Naive thymus-derived CD4-positive, alpha-beta T cell (primary cell): ENCODE data around the gene LBHD2. TPM values are rescaled to one million over a fixed set of nuclear protein-coding genes. Genes with fewer than 3 reads are reported as not detected.
"Not testable (repeated sequence)": the region's sequence is repeated elsewhere in the genome, so short reads cannot be mapped to it uniquely, and the experiment has no call there.

Experiments
- ATAC-seq: fragments of 150-1000 bp; cut with Tn5 transposase; 2 replicates; pipeline ENCODE4 v1.10.0; 2021; ENCODE audit warnings: mild to moderate bottlenecking, moderate library complexity
- CTCF ChIA-PET: fragments of 350-600 bp; sonication (Branson Sonifier 250); formaldehyde crosslinking; loops from one replicate; lab custom pipeline; 2021; ENCODE audit warnings: antibody characterized with exemption; lab: Charles Lee
- POLR2A ChIA-PET: fragments of 350-600 bp; sonication (Branson Sonifier 250); formaldehyde crosslinking; loops from one replicate; lab custom pipeline; 2021; ENCODE audit warnings: antibody characterized with exemption, inconsistent platforms; lab: Charles Lee
- DNase-seq, 9 donors: peaks; one replicate each; pipeline versions ENCODE4 v3.0.0 to v3.0.0-alpha.2; 2020 to 2022; ENCODE audit warnings: mixed read lengths in 1 of 9
- H3K27ac ChIP-seq: one replicate; pipeline ENCODE4 v1.7.0; 2013; ENCODE audit warnings: mild to moderate bottlenecking, low read depth, low read length, moderate library complexity
- H3K27me3 ChIP-seq, 2 donors: one replicate each; pipeline ENCODE4 v1.7.0; 2013; ENCODE audit warnings: low read length in 2 of 2, mild to moderate bottlenecking in 2 of 2, moderate library complexity in 2 of 2; ENCODE audit not compliant: control insufficient read depth in 2 of 2, insufficient read depth in 2 of 2
- H3K36me3 ChIP-seq, 3 experiments: 1 replicate in 2 of 3; 2 replicates in 1 of 3; pipeline ENCODE4 v1.7.0; 2013; ENCODE audit warnings: low read length in 3 of 3, mild to moderate bottlenecking in 3 of 3, moderate library complexity in 1 of 3; ENCODE audit not compliant: insufficient read depth in 3 of 3, control insufficient read depth in 2 of 3
- H3K4me1 ChIP-seq, 2 donors: one replicate each; pipeline ENCODE4 v1.7.0; 2013; ENCODE audit warnings: low read length in 2 of 2, mild to moderate bottlenecking in 2 of 2, moderate library complexity in 1 of 2; ENCODE audit not compliant: control insufficient read depth in 2 of 2, insufficient read depth in 2 of 2
- H3K4me3 ChIP-seq: 2 replicates; pipeline ENCODE4 v1.7.0; 2013; ENCODE audit warnings: mild to moderate bottlenecking, low read length
- H3K9me3 ChIP-seq, 3 experiments: 1 replicate in 2 of 3; 2 replicates in 1 of 3; pipeline ENCODE4 v1.7.0; 2013; ENCODE audit warnings: low read length in 3 of 3; ENCODE audit not compliant: control insufficient read depth in 2 of 3
- H3K27ac Mint-ChIP-seq, 9 donors: one replicate each; pipeline ENCODE4 v1.8.0; 2020 to 2022; ENCODE audit warnings: mixed read lengths in 9 of 9, mild to moderate bottlenecking in 8 of 9, moderate library complexity in 5 of 9, inconsistent platforms in 2 of 9
- H3K27me3 Mint-ChIP-seq, 5 donors: one replicate each; pipeline ENCODE4 v1.8.0; 2021 to 2022; ENCODE audit warnings: mixed read lengths in 5 of 5, mild to moderate bottlenecking in 1 of 5
- H3K36me3 Mint-ChIP-seq, 5 donors: one replicate each; pipeline ENCODE4 v1.8.0; 2020 to 2022; ENCODE audit warnings: mixed read lengths in 5 of 5, mild to moderate bottlenecking in 3 of 5, inconsistent platforms in 1 of 5
- H3K4me1 Mint-ChIP-seq, 7 donors: one replicate each; pipeline ENCODE4 v1.8.0; 2020 to 2022; ENCODE audit warnings: mixed read lengths in 7 of 7, mild to moderate bottlenecking in 3 of 7, inconsistent platforms in 1 of 7
- H3K4me3 Mint-ChIP-seq, 10 donors: one replicate each; pipeline ENCODE4 v1.8.0; 2020 to 2022; ENCODE audit warnings: mild to moderate bottlenecking in 10 of 10, mixed read lengths in 10 of 10, moderate library complexity in 6 of 10, inconsistent platforms in 2 of 10
- H3K9me3 Mint-ChIP-seq, 11 donors: one replicate each; pipeline ENCODE4 v1.8.0; 2020 to 2022; ENCODE audit warnings: mixed read lengths in 11 of 11, mild to moderate bottlenecking in 4 of 11, inconsistent platforms in 1 of 11, moderate library complexity in 1 of 11
- intact Hi-C, 2 donors: fragments of 100-400 bp; cut with micrococcal nuclease; formaldehyde crosslinking; loops; one replicate each; pipeline ENCODE4 v1.15.1; 2023
- polyA plus RNA-seq, 2 donors: library from polyadenylated mRNA; unstranded; fragments of 300-500 nt; fragmentation: Illumina TruSeq; gene quantifications; one replicate each; pipeline ENCODE4 v1.2.3, GENCODE V29; 2021
- total RNA-seq, 6 experiments: library from RNA in 5 of 6; stranded (reverse) in 5 of 6; gene quantifications; 1 replicate in 5 of 6; 2 replicates in 1 of 6; pipeline ENCODE4 v1.2.3 and lab custom pipeline; 2021 to 2026

Gene LBHD2
- total and polyA plus RNA-seq, 7 experiments from 2014 or later: not detected

DNA sequence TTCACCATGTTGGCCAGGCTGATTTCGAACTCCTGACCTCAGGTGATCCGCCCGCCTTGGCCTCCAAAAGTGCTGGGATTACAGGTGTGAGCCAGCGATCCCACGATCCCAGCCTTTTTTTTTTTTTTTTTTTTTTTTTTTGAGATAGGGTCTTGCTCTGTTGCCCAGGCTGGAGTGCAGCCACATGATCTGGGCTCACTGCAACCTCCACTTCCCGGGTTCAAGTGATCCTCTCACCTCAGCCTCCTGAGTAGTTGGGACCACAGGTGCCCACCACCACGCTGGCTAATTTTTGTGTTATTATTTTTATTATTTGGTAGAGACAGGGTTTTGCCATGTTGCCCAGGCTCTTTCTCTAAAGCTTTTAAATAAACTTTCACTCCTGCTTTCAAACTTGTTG, 33.5 kb downstream of the LBHD2 start:
- H3K4me1 ChIP-seq, H3K27me3 ChIP-seq, H3K4me3 Mint-ChIP-seq, DNase-seq, ATAC-seq, H3K27ac ChIP-seq, H3K36me3 Mint-ChIP-seq, H3K9me3 ChIP-seq, H3K4me3 ChIP-seq, H3K36me3 ChIP-seq, H3K27ac Mint-ChIP-seq, POLR2A ChIA-PET, intact Hi-C loops, H3K9me3 Mint-ChIP-seq: not testable (repeated sequence)
- CTCF ChIA-PET: interaction anchor here (1.4 kb wide), 1 partner anchor 12 kb away, joined by 3 read pairs; no protein-coding TSS in a partner anchor
- Mint-ChIP-seq H3K27me3 (peaks cover 11 to 34% (median 19%) of the 10 kb centered on the region in 5 donors), H3K4me1 (peaks cover 0 to 13% (median 9%) of the 10 kb centered on the region in 7 donors)

GRCh38 chr14:103118018-103118662, 34.1 kb downstream of the LBHD2 start:
- ChIA-PET POLR2A (no interaction called here), CTCF (interaction anchor here (0.6 to 1.4 kb wide), 2 partner anchors 13 to 1341 kb away, joined by 3 to 4 read pairs; no protein-coding TSS in a partner anchor)
- H3K9me3 Mint-ChIP-seq: peaks cover 0 to 1% (median 0%) of the 10 kb centered on the region in 11 donors
- H3K4me3 ChIP-seq: no peak overlapping the region
- H3K27me3 ChIP-seq: no peaks in the 10 kb centered on the region
- H3K36me3 ChIP-seq: no peaks in the 10 kb centered on the region
- H3K4me3 Mint-ChIP-seq: no peak overlapping the region
- ATAC-seq (no peak), DNase-seq (no peak)
- peaks cover 11 to 34% (median 19%) of the 10 kb centered on the region in 5 donors for H3K27me3 Mint-ChIP-seq
- intact Hi-C loops: no loop called here
- no peak overlapping the region for H3K27ac Mint-ChIP-seq
- no peaks in the 10 kb centered on the region for H3K4me1 ChIP-seq
- peaks cover 0 to 13% (median 9%) of the 10 kb centered on the region in 7 donors for H3K4me1 Mint-ChIP-seq
- no peak overlapping the region for H3K27ac ChIP-seq
- H3K9me3 ChIP-seq: no peaks in the 10 kb centered on the region
- H3K36me3 Mint-ChIP-seq: no peaks in the 10 kb centered on the region

DNA sequence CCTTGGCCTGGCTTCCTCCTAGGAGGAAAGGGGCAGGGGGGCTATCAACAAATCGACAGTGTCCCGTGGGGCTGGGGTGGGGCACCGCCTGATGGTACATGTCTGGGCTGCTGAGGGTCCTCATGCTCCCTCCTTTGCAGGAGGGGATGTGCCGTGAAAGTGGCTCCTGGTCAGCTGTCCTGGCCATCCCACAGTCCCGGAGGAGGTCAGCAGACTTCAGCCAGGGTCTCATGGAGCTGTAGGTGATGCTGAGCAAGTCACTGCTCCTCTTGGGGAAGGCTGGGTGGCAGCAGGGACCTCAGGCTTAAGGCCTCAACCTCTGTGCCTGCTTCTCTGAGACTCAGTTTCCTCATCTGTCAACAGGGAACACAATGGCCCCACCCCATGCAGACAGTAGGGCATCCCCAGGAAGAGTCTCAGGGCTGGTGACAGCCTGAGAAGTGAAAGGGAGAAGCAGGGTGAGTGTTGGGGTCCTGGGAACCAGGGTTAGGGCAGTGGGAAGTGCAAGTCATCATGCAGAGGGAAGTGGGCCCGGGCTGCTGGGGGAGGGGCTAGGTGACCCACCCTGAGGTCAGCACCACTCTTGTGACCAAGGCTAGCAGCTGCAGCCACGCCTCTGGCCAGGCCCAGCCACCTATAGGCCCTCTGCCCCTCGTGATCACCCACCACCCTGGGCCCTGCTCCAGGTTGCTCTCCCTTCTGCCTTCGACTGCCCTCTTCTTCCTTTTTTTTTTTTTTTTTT, 34.8 kb downstream of the LBHD2 start:
- Mint-ChIP-seq H3K4me3 (no peak overlapping the region), H3K4me1 (peaks cover 0 to 13% (median 9%) of the 10 kb centered on the region in 7 donors), H3K27ac (no peak overlapping the region), H3K27me3 (peaks cover 11 to 34% (median 19%) of the 10 kb centered on the region in 5 donors), H3K36me3 (no peaks in the 10 kb centered on the region), H3K9me3 (peaks cover 0 to 1% (median 0%) of the 10 kb centered on the region in 11 donors)
- DNase-seq (no peak), ATAC-seq (peak; percentile 85)
- H3K9me3 ChIP-seq: no peaks in the 10 kb centered on the region
- ChIA-PET CTCF (no interaction called here), POLR2A (interaction anchor here (0.6 kb wide), 1 partner anchor 103 kb away, joined by 5 read pairs; no protein-coding TSS in a partner anchor)
- intact Hi-C loops: no loop called here
- no peaks in the 10 kb centered on the region for H3K4me1 ChIP-seq
- no peaks in the 10 kb centered on the region for H3K36me3 ChIP-seq
- H3K27me3 ChIP-seq: no peaks in the 10 kb centered on the region
- no peak overlapping the region for H3K4me3 ChIP-seq
- no peak overlapping the region for H3K27ac ChIP-seq

DNA sequence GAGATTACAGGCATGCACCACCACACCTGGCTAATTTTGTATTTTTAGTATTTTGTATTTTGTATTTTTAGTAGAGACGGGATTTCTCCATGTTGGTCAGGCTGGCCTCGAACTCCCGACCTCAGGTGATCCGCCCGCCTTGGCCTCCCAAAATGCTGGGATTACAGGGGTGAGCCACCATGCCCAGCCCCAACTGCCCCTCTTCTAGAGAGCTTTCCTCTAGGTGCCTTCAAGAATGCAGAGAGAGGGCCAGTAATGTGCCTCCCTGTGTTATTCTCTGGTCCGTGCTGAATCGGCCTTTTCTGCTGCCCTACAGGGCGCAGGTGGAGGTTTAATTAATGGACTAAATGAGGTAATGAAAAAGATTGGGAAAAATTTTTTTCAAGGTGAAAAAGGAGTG, 35.5 kb downstream of the LBHD2 start:
- CTCF ChIA-PET, H3K4me3 ChIP-seq, H3K9me3 Mint-ChIP-seq, H3K4me3 Mint-ChIP-seq, intact Hi-C loops, ATAC-seq, DNase-seq, H3K27ac ChIP-seq, H3K4me1 ChIP-seq, H3K27me3 ChIP-seq, H3K9me3 ChIP-seq, H3K27ac Mint-ChIP-seq, H3K36me3 Mint-ChIP-seq, H3K36me3 ChIP-seq: not testable (repeated sequence)
- POLR2A ChIA-PET: interaction anchor here (0.6 kb wide), 1 partner anchor 104 kb away, joined by 5 read pairs; no protein-coding TSS in a partner anchor
- H3K4me1 Mint-ChIP-seq: peaks cover 0 to 13% (median 9%) of the 10 kb centered on the region in 7 donors
- H3K27me3 Mint-ChIP-seq: peaks cover 16 to 40% (median 24%) of the 10 kb centered on the region in 5 donors

DNA sequence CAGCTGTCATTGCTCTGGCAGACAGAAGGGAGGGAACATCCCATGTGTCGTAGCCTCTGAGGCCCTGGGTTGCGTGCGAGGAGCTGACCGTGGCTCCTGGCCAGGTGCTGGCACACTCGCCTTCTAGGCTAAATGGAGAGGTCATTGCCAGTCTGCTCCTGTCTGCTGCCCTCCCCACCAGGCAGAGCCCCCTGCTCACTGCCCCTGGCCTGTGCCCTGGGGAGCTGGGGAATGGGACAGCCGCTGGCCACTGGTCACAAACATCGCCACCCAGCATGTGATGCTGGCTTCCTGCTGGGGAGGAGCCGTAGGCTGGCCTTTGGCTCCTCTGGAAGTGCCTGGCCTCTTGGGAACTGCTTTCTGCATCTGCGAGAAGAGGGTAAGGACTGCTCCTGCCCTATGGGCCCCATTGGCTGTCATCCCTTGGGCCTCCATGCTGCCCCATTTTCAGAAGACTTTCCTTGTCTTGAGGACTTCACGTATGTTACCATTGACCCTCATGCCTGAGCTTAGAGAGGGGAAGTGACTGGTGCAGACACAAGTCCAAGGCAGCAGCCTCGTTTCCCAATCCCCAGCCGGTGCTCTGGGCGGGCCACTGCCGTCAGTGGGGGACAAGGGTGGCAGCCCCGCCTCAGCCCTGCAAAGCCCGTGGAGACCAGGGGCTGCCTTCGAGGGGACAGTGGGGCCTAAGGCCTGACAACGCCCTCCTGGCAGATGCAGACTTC, 37.3 kb downstream of the LBHD2 start:
- ChIA-PET CTCF (no interaction called here), POLR2A (no interaction called here)
- H3K36me3 ChIP-seq: no peaks in the 10 kb centered on the region
- intact Hi-C loops: no loop called here
- peaks cover 0 to 5% (median 4%) of the 10 kb centered on the region in 7 donors for H3K4me1 Mint-ChIP-seq
- H3K4me3 Mint-ChIP-seq: peak overlapping the region in 1 of 10 donors; percentile 62
- DNase-seq (no peak), ATAC-seq (peak; percentile 28)
- no peak overlapping the region for H3K27ac ChIP-seq
- no peaks in the 10 kb centered on the region for H3K36me3 Mint-ChIP-seq
- peaks cover 16 to 39% (median 24%) of the 10 kb centered on the region in 5 donors for H3K27me3 Mint-ChIP-seq
- no peaks in the 10 kb centered on the region for H3K4me1 ChIP-seq
- H3K27me3 ChIP-seq: no peaks in the 10 kb centered on the region
- H3K27ac Mint-ChIP-seq: no peak overlapping the region
- peaks cover 0 to 1% (median 0%) of the 10 kb centered on the region in 11 donors for H3K9me3 Mint-ChIP-seq
- H3K4me3 ChIP-seq: no peak overlapping the region
- no peaks in the 10 kb centered on the region for H3K9me3 ChIP-seq

GRCh38 chr14:103121846-103122584, 38.0 kb downstream of the LBHD2 start:
- intact Hi-C loops: no loop called here
- Mint-ChIP-seq H3K4me1 (peaks cover 0 to 5% (median 4%) of the 10 kb centered on the region in 7 donors), H3K36me3 (no peaks in the 10 kb centered on the region), H3K4me3 (peak overlapping the region in 5 of 10 donors; percentile 29 to 63 (median 57)), H3K27me3 (peaks cover 16 to 40% (median 24%) of the 10 kb centered on the region in 5 donors), H3K27ac (no peak overlapping the region), H3K9me3 (peaks cover 0 to 3% (median 0%) of the 10 kb centered on the region in 11 donors)
- H3K4me3 ChIP-seq: no peak overlapping the region
- no peaks in the 10 kb centered on the region for H3K9me3 ChIP-seq
- CTCF ChIA-PET: no interaction called here
- no peaks in the 10 kb centered on the region for H3K36me3 ChIP-seq
- POLR2A ChIA-PET: no interaction called here
- no peaks in the 10 kb centered on the region for H3K27me3 ChIP-seq
- no peaks in the 10 kb centered on the region for H3K4me1 ChIP-seq
- ATAC-seq (no peak), DNase-seq (no peak)
- no peak overlapping the region for H3K27ac ChIP-seq
